Activated B cell treated with CpG ODN at 0.5 μM for 24 hours (primary cell): Measurements from ENCODE around the gene TTPAL. TPM values are rescaled to one million over a fixed set of nuclear protein-coding genes. Genes with fewer than 3 reads are reported as not detected.
A peak's percentile ranks its signal among the peaks of the same experiment; 100 is the strongest.
"Not testable (repeated sequence)": the region's sequence is repeated elsewhere in the genome, so short reads cannot be mapped to it uniquely, and the experiment has no call there.

ENCODE experiments used
- ATAC-seq: fragments of 200-7000 bp; cut with Tn5 transposase; one replicate; pipeline ENCODE4 v1.10.0; 2021; ENCODE audit warnings: low read depth, mild to moderate bottlenecking, moderate library complexity
- CTCF ChIA-PET: fragments of 350-600 bp; sonication (Branson Sonifier 250); formaldehyde crosslinking; loops from one replicate; lab custom pipeline; 2021; ENCODE audit warnings: antibody characterized with exemption; lab: Charles Lee
- POLR2A ChIA-PET: fragments of 350-600 bp; sonication (Branson Sonifier 250); formaldehyde crosslinking; loops from one replicate; lab custom pipeline; 2021; ENCODE audit warnings: antibody characterized with exemption; lab: Charles Lee
- DNase-seq: peaks from one replicate; pipeline ENCODE4 v3.0.0; 2022
- H3K27ac Mint-ChIP-seq: one replicate; pipeline ENCODE4 v1.8.0; 2020; ENCODE audit warnings: mixed read lengths
- H3K27me3 Mint-ChIP-seq: one replicate; pipeline ENCODE4 v1.8.0; 2021; ENCODE audit warnings: mixed read lengths
- H3K36me3 Mint-ChIP-seq: one replicate; pipeline ENCODE4 v1.8.0; 2021; ENCODE audit warnings: low read depth, mixed read lengths
- H3K4me1 Mint-ChIP-seq: one replicate; pipeline ENCODE4 v1.8.0; 2021; ENCODE audit warnings: mixed read lengths
- H3K4me3 Mint-ChIP-seq: one replicate; pipeline ENCODE4 v1.8.0; 2020; ENCODE audit warnings: mild to moderate bottlenecking, mixed read lengths
- H3K9me3 Mint-ChIP-seq: one replicate; pipeline ENCODE4 v1.8.0; 2020; ENCODE audit warnings: mixed read lengths
- intact Hi-C: fragments of 100-400 bp; cut with micrococcal nuclease; formaldehyde crosslinking; loops from one replicate; pipeline ENCODE4 v1.15.1; 2024
- total RNA-seq: library from RNA; stranded (reverse); gene quantifications from 2 replicates; pipeline ENCODE4 v1.2.3, GENCODE V29; 2022
- TF ChIP-seq, protein P1 (sequence below): fragments of 200-600 bp; IDR thresholded peaks from one replicate; pipeline ENCODE4 v1.8.0; 2022; ENCODE audit warnings: antibody characterized with exemption, mild to moderate bottlenecking

TTPAL gene
- total RNA-seq, 1 donor from 2014 or later, result 27.5 TPM

DNA sequence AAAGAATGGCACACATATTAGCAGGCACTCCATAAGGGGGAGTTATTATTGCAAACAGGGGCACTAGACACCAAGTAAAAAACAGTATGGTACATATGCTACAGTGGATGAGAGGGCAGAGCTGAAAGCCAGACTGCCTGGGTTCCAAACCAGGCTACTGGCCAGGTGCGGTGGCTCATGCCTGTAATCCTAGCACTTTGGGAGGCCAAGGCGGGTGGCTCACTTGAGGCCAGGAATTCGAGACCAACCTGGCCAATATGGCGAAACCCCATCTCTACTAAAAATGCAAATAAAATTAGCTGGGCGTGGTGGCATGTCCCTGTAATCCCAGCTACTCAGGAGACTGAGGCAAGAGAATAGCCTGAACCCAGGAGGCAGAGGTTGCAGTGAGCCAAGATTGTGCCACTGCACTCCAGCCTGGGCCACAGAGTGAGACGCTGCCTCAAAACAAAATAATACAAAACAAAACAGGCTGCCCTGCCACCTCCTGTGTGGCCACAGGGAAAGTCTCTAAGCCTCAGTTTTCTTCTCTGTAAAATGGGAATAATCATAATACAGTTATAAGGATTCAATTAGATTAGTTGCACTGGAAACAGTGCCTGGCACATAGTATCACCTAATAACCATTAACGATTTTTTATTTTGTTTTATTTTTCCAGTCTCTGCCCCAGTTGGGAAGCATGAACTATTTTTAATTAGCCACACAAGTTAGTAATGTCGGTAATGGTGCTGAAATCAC is 7.5 kb upstream of the TTPAL start:
- H3K4me3 Mint-ChIP-seq, result no peak overlapping the region
- no peak for ATAC-seq
- intact Hi-C loops, result no loop called here
- TF ChIP-seq, protein P1, sequence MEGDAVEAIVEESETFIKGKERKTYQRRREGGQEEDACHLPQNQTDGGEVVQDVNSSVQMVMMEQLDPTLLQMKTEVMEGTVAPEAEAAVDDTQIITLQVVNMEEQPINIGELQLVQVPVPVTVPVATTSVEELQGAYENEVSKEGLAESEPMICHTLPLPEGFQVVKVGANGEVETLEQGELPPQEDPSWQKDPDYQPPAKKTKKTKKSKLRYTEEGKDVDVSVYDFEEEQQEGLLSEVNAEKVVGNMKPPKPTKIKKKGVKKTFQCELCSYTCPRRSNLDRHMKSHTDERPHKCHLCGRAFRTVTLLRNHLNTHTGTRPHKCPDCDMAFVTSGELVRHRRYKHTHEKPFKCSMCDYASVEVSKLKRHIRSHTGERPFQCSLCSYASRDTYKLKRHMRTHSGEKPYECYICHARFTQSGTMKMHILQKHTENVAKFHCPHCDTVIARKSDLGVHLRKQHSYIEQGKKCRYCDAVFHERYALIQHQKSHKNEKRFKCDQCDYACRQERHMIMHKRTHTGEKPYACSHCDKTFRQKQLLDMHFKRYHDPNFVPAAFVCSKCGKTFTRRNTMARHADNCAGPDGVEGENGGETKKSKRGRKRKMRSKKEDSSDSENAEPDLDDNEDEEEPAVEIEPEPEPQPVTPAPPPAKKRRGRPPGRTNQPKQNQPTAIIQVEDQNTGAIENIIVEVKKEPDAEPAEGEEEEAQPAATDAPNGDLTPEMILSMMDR, result no peak
- H3K27me3 Mint-ChIP-seq, result peaks cover 2% of the 10 kb centered on the region
- ChIA-PET POLR2A (no interaction called here), CTCF (no interaction called here)
- no peak for DNase-seq
- H3K27ac Mint-ChIP-seq, result no peak overlapping the region
- no peaks in the 10 kb centered on the region for H3K9me3 Mint-ChIP-seq
- no peaks in the 10 kb centered on the region for H3K36me3 Mint-ChIP-seq
- no peaks in the 10 kb centered on the region for H3K4me1 Mint-ChIP-seq

DNA sequence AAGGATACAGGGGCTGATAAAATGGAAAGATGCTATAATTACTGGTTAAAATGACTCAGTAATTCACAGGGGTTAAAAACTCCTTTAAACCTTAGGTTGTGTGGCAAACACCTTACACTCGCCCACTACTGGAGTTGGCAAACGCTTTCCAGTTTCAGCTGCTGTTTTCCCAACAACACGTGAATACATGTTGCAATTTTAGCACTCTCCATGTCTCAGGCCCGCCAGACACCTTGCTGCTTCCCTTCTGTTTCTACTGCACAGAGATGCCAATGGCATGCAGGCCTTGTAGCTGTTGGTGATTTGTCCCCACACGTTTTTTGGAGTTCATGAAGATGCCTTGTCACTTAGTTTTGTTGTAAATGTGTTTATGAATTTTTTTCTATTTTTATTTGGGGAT is 5.3 kb upstream of the TTPAL start:
- H3K27ac Mint-ChIP-seq, result no peak overlapping the region
- peaks cover 3% of the 10 kb centered on the region for H3K4me1 Mint-ChIP-seq
- no peaks in the 10 kb centered on the region for H3K36me3 Mint-ChIP-seq
- no peaks in the 10 kb centered on the region for H3K9me3 Mint-ChIP-seq
- ATAC-seq (no peak), DNase-seq (no peak)
- CTCF ChIA-PET, result no interaction called here
- no peak overlapping the region for H3K4me3 Mint-ChIP-seq
- intact Hi-C loops, result no loop called here
- H3K27me3 Mint-ChIP-seq, result peaks cover 2% of the 10 kb centered on the region
- TF ChIP-seq, protein P1, result no peak
- POLR2A ChIA-PET, result no interaction called here

DNA sequence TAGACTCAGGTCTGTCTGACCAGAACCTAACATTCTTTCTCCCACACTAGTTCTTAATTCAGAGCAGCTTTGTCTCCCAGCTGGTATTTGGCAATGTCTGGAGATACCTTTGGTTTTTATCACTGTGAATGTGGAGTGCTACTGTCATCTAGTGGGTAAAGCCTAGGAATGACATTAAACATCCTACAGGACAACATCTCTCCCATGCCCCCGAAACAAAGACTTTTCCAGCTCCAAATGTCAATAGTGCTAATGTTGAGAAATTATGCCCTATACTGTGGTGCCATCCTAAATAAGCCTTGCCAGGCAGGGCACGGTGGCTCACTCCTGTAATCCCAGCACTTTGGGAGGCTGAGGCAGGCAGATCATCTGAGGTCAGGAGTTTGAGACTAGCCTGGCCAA is 4.2 kb upstream of the TTPAL start:
- intact Hi-C loops, result no loop called here
- H3K36me3 Mint-ChIP-seq, result no peaks in the 10 kb centered on the region
- H3K4me3 Mint-ChIP-seq, result no peak overlapping the region
- H3K27me3 Mint-ChIP-seq, result no peaks in the 10 kb centered on the region
- H3K4me1 Mint-ChIP-seq, result peaks cover 9% of the 10 kb centered on the region
- no peak overlapping the region for H3K27ac Mint-ChIP-seq
- DNase-seq (no peak), ATAC-seq (no peak)
- TF ChIP-seq, protein P1, result no peak
- H3K9me3 Mint-ChIP-seq, result no peaks in the 10 kb centered on the region
- CTCF ChIA-PET, result no interaction called here
- POLR2A ChIA-PET, result no interaction called here

DNA sequence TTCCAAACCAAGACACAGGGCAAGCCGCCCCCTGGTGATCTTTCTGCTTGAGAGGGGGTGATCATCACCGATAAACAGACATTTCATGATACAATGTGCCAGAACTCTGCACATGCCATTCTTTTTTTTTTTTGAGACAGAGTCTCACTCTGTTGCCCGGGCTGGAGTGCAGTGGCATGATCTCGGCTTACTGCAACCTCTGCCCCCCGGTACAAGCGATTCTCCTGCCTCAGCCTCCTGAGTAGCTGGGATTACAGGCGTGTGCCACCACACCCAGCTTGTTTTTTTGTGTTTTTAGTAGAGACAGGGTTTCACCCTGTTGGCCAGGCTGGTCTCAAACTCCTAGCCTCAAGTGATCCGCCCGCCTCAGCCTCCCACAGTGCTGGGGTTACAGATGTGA is 3.4 kb upstream of the TTPAL start:
- DNase-seq, ATAC-seq, H3K27me3 Mint-ChIP-seq, POLR2A ChIA-PET, H3K27ac Mint-ChIP-seq, H3K36me3 Mint-ChIP-seq, intact Hi-C loops, CTCF ChIA-PET, H3K4me3 Mint-ChIP-seq, H3K9me3 Mint-ChIP-seq: not testable (repeated sequence)
- H3K4me1 Mint-ChIP-seq, result peaks cover 17% of the 10 kb centered on the region

DNA sequence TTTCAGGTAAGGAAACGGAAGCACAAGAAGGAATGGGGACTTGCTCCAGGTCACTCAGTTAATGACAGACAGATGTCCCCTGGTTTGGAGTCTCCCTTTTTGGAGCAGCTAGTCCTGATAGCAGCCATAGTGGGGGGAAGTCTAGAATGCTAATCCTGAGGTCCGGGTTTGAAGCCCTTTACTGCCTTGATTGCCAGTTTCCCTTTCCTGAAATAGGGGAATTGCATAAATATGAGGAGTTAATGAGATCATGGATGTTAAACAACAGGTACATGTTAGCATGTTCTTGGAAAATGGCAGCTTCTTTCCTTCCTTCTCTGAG is 341 bp upstream of the TTPAL start:
- CTCF ChIA-PET, result interaction anchor here (0.6 to 1.6 kb wide), 3 partner anchors 15 to 134 kb away, joined by 3 to 4 read pairs (median 3); partner anchors contain the start of gene SERINC3
- H3K36me3 Mint-ChIP-seq, result peaks cover 1% of the 10 kb centered on the region
- ATAC-seq, result no peak

More for the DNA sequence above, 341 bp upstream of the TTPAL start:
- Mint-ChIP-seq H3K27ac (peak overlapping the region; percentile 94), H3K9me3 (no peaks in the 10 kb centered on the region), H3K4me1 (peaks cover 36% of the 10 kb centered on the region), H3K27me3 (no peaks in the 10 kb centered on the region), H3K4me3 (peak overlapping the region; percentile 96)
- DNase-seq, result no peak
- POLR2A ChIA-PET, result interaction anchor here (0.6 to 1.9 kb wide), 12 partner anchors 10 to 1018 kb away, joined by 3 to 12 read pairs (median 4); partner anchors contain the start of genes FITM2, IFT52, SERINC3 and SRSF6
- intact Hi-C loops, result loop anchor here (1.0 to 5.0 kb wide), 5 partner anchors 47 to 412 kb away; partner anchors contain the start of genes OSER1, SERINC3 and YWHAB
- TF ChIP-seq, protein P1, result no peak
